WTC11 (cell line): ENCODE data around the gene ITGA5.

Experiments
- FOXJ3 ChIP-seq: sonication (generic); formaldehyde crosslinking; IDR thresholded peaks from 2 replicates; pipeline ENCODE4 v1.9.0; 2021; ENCODE audit warnings: missing genetic modification reagents, mild to moderate bottlenecking, borderline replicate concordance
- ZNF138 ChIP-seq: sonication (generic); formaldehyde crosslinking; conservative IDR thresholded peaks from 2 replicates; pipeline ENCODE4 v1.8.1; 2022; ENCODE audit warnings: mild to moderate bottlenecking, moderate library complexity, missing genetic modification reagents

DNA sequence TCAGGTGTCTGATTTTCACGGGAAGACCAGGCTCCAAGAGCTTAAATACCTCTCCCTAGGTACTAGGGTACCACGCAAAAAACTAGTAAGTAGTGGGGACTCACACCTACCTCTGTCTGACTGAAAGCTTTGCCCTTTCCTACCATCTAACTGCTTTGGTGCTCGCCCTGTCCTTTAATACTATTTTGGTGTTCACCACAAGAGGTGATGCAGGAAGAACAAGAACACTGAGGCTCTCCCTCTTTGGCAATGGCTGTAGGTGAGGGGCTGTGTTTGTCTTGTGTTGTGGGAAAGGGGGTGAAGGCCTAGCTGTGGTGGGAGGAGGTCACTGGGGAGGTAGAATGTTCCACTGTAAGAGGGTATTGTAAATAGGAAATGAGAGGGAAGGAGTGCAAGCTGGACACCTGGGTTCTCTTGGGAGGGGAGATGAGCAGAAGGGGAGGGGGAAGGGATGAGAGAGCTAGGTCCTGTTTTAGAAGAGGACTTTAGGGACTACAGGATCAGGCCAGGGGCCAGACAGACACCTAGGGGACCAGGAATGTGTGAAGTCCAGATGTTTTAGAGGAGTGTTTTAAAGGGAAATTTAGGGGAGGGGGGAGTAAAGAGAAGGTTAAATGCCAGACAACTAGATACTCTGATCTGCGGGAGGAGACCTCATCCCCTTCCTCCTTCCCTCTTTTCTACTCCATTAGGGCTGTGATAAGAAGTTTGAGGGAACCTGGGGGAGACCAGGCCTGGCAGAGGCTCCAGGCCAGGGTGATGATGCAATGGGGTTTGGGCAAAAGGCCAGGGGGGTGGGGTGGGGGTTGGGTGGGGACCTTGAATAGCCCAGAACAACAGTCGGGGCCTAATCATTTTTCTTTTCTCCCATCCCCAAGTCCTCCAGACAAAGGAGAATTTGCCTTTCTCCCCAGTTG is 2.1 kb downstream of the ITGA5 start:
- no peak for TF ChIP-seq ZNF138 (CRISPR knock-in tag)
- TF ChIP-seq FOXJ3 (CRISPR knock-in tag) = no peak
